RWPE2 (cell line): ENCODE measurements around the gene KSR1.

Experiments
- ATAC-seq: fragments of 200-7000 bp; cut with Tn5 transposase; 3 replicates; pipeline ENCODE4 v1.9.1; 2021; ENCODE audit warnings: low read depth
- DNase-seq: peaks from one replicate; pipeline ENCODE4 v3.0.0-alpha.2; 2020; ENCODE audit warnings: low spot score
- H3K27ac ChIP-seq: fragments of 450-650 bp; 2 replicates; pipeline ENCODE4 v1.5.1; 2017; ENCODE audit warnings: mild to moderate bottlenecking; ENCODE audit not compliant: poor library complexity, severe bottlenecking
- H3K27me3 ChIP-seq: fragments of 250-450 bp; sonication (Bioruptor Pico); 2 replicates; pipeline ENCODE4 v1.5.1; 2021; ENCODE audit warnings: mild to moderate bottlenecking, moderate library complexity; ENCODE audit not compliant: insufficient read depth, poor library complexity, severe bottlenecking
- H3K36me3 ChIP-seq: fragments of 250-450 bp; sonication (Bioruptor Pico); 2 replicates; pipeline ENCODE4 v1.5.1; 2020; ENCODE audit warnings: low read depth, mild to moderate bottlenecking, moderate library complexity
- H3K4me1 ChIP-seq: fragments of 250-450 bp; sonication (Bioruptor Pico); 2 replicates; pipeline ENCODE4 v1.5.1; 2021; ENCODE audit warnings: mild to moderate bottlenecking, moderate library complexity; ENCODE audit not compliant: insufficient read depth, poor library complexity, severe bottlenecking
- H3K4me3 ChIP-seq: fragments of 250-450 bp; sonication (Bioruptor Pico); 2 replicates; pipeline ENCODE4 v1.5.1; 2021; ENCODE audit warnings: mild to moderate bottlenecking, moderate library complexity; ENCODE audit not compliant: severe bottlenecking
- H3K9me3 ChIP-seq: fragments of 250-450 bp; sonication (Bioruptor Pico); 2 replicates; pipeline ENCODE4 v1.5.1; 2021; ENCODE audit warnings: mild to moderate bottlenecking, moderate library complexity; ENCODE audit not compliant: severe bottlenecking
- TF ChIP-seq, protein P1 (sequence below): fragments of 450-650 bp; IDR thresholded peaks from one replicate; pipeline ENCODE4 v1.5.1; 2017; ENCODE audit warnings: mild to moderate bottlenecking, moderate library complexity; ENCODE audit not compliant: poor library complexity, severe bottlenecking

Gene KSR1

DNA sequence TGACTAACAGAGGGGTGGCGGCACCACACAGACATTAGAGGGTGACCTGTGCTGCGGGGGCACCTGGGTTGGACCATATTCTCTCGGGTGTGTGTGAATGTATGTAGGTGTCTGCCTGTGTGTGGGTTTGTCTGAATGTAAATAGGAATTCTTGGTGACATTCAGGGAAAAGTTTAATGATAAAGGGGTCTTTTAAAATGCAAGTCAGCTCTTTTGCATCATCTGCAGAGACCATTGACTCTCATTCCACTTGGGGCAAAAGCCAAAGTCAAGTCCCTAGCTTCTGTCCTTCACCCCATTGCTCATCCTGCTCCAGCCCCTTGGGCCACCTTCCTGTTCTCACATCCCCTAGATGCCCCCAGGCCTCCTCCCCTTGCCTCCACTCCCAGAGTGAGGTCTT lies 23.6 kb downstream of the KSR1 start:
- no peak for ATAC-seq
- Histone ChIP-seq H3K4me3 (no peak overlapping the region), H3K9me3 (no peaks in the 10 kb centered on the region), H3K27ac (no peak overlapping the region), H3K4me1 (no peaks in the 10 kb centered on the region), H3K27me3 (no peaks in the 10 kb centered on the region), H3K36me3 (no peaks in the 10 kb centered on the region)
- TF ChIP-seq, protein P1, sequence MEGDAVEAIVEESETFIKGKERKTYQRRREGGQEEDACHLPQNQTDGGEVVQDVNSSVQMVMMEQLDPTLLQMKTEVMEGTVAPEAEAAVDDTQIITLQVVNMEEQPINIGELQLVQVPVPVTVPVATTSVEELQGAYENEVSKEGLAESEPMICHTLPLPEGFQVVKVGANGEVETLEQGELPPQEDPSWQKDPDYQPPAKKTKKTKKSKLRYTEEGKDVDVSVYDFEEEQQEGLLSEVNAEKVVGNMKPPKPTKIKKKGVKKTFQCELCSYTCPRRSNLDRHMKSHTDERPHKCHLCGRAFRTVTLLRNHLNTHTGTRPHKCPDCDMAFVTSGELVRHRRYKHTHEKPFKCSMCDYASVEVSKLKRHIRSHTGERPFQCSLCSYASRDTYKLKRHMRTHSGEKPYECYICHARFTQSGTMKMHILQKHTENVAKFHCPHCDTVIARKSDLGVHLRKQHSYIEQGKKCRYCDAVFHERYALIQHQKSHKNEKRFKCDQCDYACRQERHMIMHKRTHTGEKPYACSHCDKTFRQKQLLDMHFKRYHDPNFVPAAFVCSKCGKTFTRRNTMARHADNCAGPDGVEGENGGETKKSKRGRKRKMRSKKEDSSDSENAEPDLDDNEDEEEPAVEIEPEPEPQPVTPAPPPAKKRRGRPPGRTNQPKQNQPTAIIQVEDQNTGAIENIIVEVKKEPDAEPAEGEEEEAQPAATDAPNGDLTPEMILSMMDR: no peak
- DNase-seq: no peak

DNA sequence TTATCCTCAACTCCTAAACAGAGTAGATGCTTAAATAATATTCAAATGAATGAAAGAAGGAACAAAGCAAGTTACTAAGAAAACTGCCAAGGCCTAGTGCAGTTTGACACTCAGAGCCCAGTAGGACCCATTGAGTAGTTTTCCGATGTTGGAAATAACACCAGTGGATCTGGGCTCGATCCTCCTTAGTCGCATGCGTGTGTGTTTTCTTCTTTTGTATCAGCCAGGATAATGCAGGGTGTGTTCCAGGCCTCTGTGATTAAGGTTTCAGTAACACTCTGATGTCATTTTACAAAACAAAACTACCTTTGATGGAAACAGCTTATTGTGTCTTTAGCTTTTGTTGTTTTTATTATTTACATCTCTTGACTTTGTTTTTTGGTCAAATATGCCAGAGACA lies 24.5 kb downstream of the KSR1 start:
- H3K4me3 ChIP-seq: no peak overlapping the region
- TF ChIP-seq, protein P1: no peak
- ATAC-seq (no peak), DNase-seq (no peak)
- no peaks in the 10 kb centered on the region for H3K27me3 ChIP-seq
- no peaks in the 10 kb centered on the region for H3K4me1 ChIP-seq
- H3K36me3 ChIP-seq: no peaks in the 10 kb centered on the region
- no peak overlapping the region for H3K27ac ChIP-seq
- H3K9me3 ChIP-seq: no peaks in the 10 kb centered on the region

DNA sequence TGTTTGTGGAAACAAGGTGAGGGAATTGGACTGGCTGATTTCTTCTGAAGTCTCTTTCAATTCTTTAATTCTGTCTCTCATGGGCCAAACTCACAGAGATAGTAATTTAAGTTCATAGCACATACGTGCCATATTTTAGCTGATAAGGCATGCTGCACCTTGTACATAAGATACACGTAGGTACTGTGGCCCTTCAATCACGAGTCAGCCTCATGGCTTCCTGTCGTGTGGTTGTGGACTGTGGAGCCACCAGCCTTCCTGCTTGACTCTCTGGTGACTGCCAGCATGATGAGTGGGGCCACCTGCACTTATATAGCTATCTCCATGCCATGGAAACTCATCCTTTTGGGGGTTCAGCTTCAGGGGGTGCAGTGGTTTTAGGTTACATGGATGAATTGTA lies 25.1 kb downstream of the KSR1 start:
- no peak for ATAC-seq

DNA sequence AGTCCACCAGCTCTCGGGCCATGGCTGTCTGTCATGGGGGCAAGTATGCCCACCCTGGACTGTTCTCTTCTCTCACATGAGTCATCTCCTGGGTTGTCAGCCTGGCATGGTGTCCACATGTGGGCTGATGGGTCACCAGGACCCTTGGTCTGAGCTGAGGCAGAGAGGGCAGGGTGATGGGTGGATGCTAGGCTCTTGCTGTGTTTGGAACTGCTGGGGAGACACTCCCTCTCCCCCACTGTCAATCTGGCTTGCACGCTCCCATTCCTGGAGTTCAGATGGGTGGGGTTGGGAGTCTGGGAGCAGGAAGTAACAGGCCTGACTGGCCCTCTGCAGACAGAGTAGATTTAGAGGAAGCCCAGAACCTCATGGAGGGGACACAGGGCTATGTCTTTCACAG lies 28.9 kb downstream of the KSR1 start:
- DNase-seq (no peak), ATAC-seq (peak; percentile 46; the same call in 1 of the 3 replicates)
- H3K36me3 ChIP-seq: no peaks in the 10 kb centered on the region
- TF ChIP-seq, protein P1: no peak
- no peaks in the 10 kb centered on the region for H3K27me3 ChIP-seq
- no peak overlapping the region for H3K4me3 ChIP-seq
- no peak overlapping the region for H3K27ac ChIP-seq
- no peaks in the 10 kb centered on the region for H3K9me3 ChIP-seq
- H3K4me1 ChIP-seq: peaks cover 5% of the 10 kb centered on the region

More for the DNA sequence above, 25.1 kb downstream of the KSR1 start:
- Histone ChIP-seq H3K9me3 (no peaks in the 10 kb centered on the region), H3K36me3 (no peaks in the 10 kb centered on the region), H3K27ac (no peak overlapping the region), H3K4me1 (no peaks in the 10 kb centered on the region), H3K27me3 (no peaks in the 10 kb centered on the region), H3K4me3 (no peak overlapping the region)
- DNase-seq: no peak
- TF ChIP-seq, protein P1: no peak

DNA sequence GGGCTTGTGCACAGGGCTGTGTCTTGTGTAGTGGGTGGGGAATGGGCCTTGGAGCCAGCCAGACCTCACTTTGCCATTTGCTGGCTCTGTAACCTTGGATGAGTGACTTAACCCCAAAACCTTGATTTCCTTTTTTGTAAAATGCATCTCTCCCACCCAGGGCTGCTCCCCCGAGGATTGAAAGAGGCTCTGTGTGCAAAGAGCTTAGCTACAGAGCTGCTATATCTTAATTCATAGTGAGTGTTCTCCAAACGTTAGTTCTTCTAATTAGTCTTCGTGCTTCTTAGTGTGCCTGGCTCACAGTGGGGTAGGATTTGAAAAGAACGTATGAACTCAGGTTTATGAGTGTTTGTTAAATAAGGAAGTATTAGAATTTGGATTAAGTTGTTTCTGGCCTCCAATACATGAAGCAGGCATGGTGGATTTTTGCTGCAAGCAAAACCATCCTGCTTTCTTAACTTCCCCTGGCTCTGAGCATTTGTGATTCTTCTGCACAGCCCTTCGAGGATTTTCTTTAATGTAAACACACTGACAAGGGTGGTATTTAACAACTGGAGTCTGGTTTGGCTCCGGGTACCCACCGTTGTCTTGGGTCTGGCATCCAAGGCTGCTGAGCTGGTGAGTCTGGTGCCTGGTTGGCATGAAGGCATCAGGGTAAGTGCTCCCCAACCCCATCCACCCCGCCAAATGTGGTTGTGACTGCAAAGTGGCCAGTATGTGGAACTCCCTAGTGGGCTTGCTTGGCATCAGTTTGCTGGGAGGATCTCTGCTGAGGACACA lies 29.7 kb downstream of the KSR1 start:
- Histone ChIP-seq H3K4me1 (peaks cover 5% of the 10 kb centered on the region), H3K27me3 (no peaks in the 10 kb centered on the region), H3K4me3 (no peak overlapping the region), H3K9me3 (no peaks in the 10 kb centered on the region), H3K36me3 (no peaks in the 10 kb centered on the region), H3K27ac (no peak overlapping the region)
- DNase-seq (no peak), ATAC-seq (no peak)
- TF ChIP-seq, protein P1: no peak
